CD4-positive, alpha-beta T cell (primary cell): ENCODE measurements around the gene RIT2. TPM values are rescaled to one million over a fixed set of nuclear protein-coding genes. Genes with fewer than 3 reads are reported as not detected.
"Not testable (repeated sequence)": the region's sequence is repeated elsewhere in the genome, so short reads cannot be mapped to it uniquely, and the experiment has no call there.

ENCODE experiments used
- ATAC-seq: fragments of 200-7000 bp; cut with Tn5 transposase; one replicate; pipeline ENCODE4 v1.10.0; 2022; ENCODE audit warnings: mild to moderate bottlenecking; ENCODE audit not compliant: poor library complexity
- CTCF ChIA-PET: fragments of 350-600 bp; sonication (Branson Sonifier 250); formaldehyde crosslinking; loops from one replicate; lab custom pipeline; 2021; ENCODE audit warnings: antibody characterized with exemption, inconsistent platforms; lab: Charles Lee
- POLR2A ChIA-PET: fragments of 350-600 bp; sonication (Branson Sonifier 250); formaldehyde crosslinking; loops from one replicate; lab custom pipeline; 2021; ENCODE audit warnings: antibody characterized with exemption, inconsistent platforms; lab: Charles Lee
- DNase-seq, 14 experiments: peaks; one replicate each; pipeline ENCODE4 v3.0.0-alpha.2; 2013 to 2020; ENCODE audit warnings: mixed read lengths in 2 of 14
- H3K27ac ChIP-seq, 2 donors: one replicate each; pipeline versions ENCODE4 v1.5.1 to v1.7.0; 2013; ENCODE audit warnings: low read length in 2 of 2, low read depth in 1 of 2, mild to moderate bottlenecking in 1 of 2
- H3K27me3 ChIP-seq, 2 experiments: 1 replicate in 1 of 2; 2 replicates in 1 of 2; pipeline versions ENCODE4 v1.6.1 to v1.7.0; 2013; ENCODE audit warnings: low read length in 2 of 2, control low read depth in 1 of 2, mild to moderate bottlenecking in 1 of 2, moderate library complexity in 1 of 2; ENCODE audit not compliant: insufficient read depth in 2 of 2, control insufficient read depth in 1 of 2
- H3K36me3 ChIP-seq: one replicate; pipeline ENCODE4 v1.6.1; 2013; ENCODE audit warnings: low read length, control low read depth; ENCODE audit not compliant: insufficient read depth
- H3K4me1 ChIP-seq: one replicate; pipeline ENCODE4 v1.6.1; 2013; ENCODE audit warnings: low read length, control low read depth; ENCODE audit not compliant: insufficient read depth
- H3K4me3 ChIP-seq: one replicate; pipeline ENCODE4 v1.5.1; 2013; ENCODE audit warnings: mild to moderate bottlenecking, low read length, moderate library complexity
- H3K9me3 ChIP-seq, 2 experiments: 1 replicate in 1 of 2; 2 replicates in 1 of 2; pipeline versions ENCODE4 v1.6.1 to v1.7.0; 2013; ENCODE audit warnings: low read length in 2 of 2, mild to moderate bottlenecking in 2 of 2, control low read depth in 1 of 2, moderate library complexity in 1 of 2; ENCODE audit not compliant: control insufficient read depth in 1 of 2, insufficient read depth in 1 of 2
- H3K27ac Mint-ChIP-seq: one replicate; pipeline ENCODE4 v1.8.0; 2020; ENCODE audit warnings: mixed read lengths
- H3K27me3 Mint-ChIP-seq: one replicate; pipeline ENCODE4 v1.8.0; 2021; ENCODE audit warnings: mixed read lengths
- H3K36me3 Mint-ChIP-seq: one replicate; pipeline ENCODE4 v1.8.0; 2021; ENCODE audit warnings: low read depth, mixed read lengths
- H3K4me1 Mint-ChIP-seq: one replicate; pipeline ENCODE4 v1.8.0; 2021; ENCODE audit warnings: low read depth, mixed read lengths
- H3K4me3 Mint-ChIP-seq: one replicate; pipeline ENCODE4 v1.8.0; 2020; ENCODE audit warnings: mild to moderate bottlenecking, mixed read lengths
- H3K9me3 Mint-ChIP-seq: one replicate; pipeline ENCODE4 v1.8.0; 2020; ENCODE audit warnings: mixed read lengths
- CTCF ChIP-seq: fragments of 200-600 bp; IDR thresholded peaks from one replicate; pipeline ENCODE4 v1.8.0; 2022; ENCODE audit warnings: antibody characterized with exemption, mild to moderate bottlenecking
- intact Hi-C, 2 experiments: fragments of 100-400 bp; cut with DNase I in 1 of 2; cut with micrococcal nuclease in 1 of 2; formaldehyde crosslinking; loops; one replicate each; pipeline versions ENCODE4 v1.15.1 to v1.9.0; 2023 to 2025; cut with DNase I, micrococcal nuclease
- total RNA-seq, 174 experiments: library from RNA in 2 of 174; stranded (reverse) in 2 of 174; gene quantifications; one replicate each; pipeline ENCODE4 v1.2.3 and lab custom pipeline; 2021 to 2026

RIT2 gene
- total RNA-seq, 2 experiments from 2014 or later, result not detected

- no peaks in the 10 kb centered on the region for H3K4me1 ChIP-seq
- intact Hi-C loops, result no loop called here
- no peaks in the 10 kb centered on the region for H3K9me3 Mint-ChIP-seq
- H3K4me3 ChIP-seq, result no peak overlapping the region
- ATAC-seq, result no peak
- CTCF ChIA-PET, result no interaction called here
- TF ChIP-seq CTCF, result no peak
- H3K27me3 ChIP-seq, result no peaks in the 10 kb centered on the region
- H3K27ac Mint-ChIP-seq, result no peak overlapping the region
- no peaks in the 10 kb centered on the region for H3K27me3 Mint-ChIP-seq
- POLR2A ChIA-PET, result no interaction called here
- no peaks in the 10 kb centered on the region for H3K9me3 ChIP-seq
- no peaks in the 10 kb centered on the region for H3K36me3 ChIP-seq
- H3K4me3 Mint-ChIP-seq, result no peak overlapping the region
- H3K36me3 Mint-ChIP-seq, result no peaks in the 10 kb centered on the region
- H3K4me1 Mint-ChIP-seq, result no peaks in the 10 kb centered on the region
- H3K27ac ChIP-seq, result no peak overlapping the region
- DNase-seq, result no peak
These were observed 371.9 kb downstream of the RIT2 start for GRCh38 chr18:42743373-42744138.

- H3K27ac Mint-ChIP-seq, result no peak overlapping the region
- H3K36me3 Mint-ChIP-seq, result no peaks in the 10 kb centered on the region
These were observed 372.5 kb downstream of the RIT2 start for GRCh38 chr18:42742969-42743368.

GRCh38 chr18:42742474-42742873 is 373.0 kb downstream of the RIT2 start:
- Mint-ChIP-seq H3K27ac (no peak overlapping the region), H3K4me3 (no peak overlapping the region), H3K27me3 (no peaks in the 10 kb centered on the region), H3K36me3 (no peaks in the 10 kb centered on the region), H3K9me3 (no peaks in the 10 kb centered on the region), H3K4me1 (no peaks in the 10 kb centered on the region)
- Histone ChIP-seq H3K36me3 (no peaks in the 10 kb centered on the region), H3K27ac (no peak overlapping the region), H3K9me3 (peaks cover 0 to 5% of the 10 kb centered on the region in 2 experiments), H3K4me1 (no peaks in the 10 kb centered on the region), H3K27me3 (no peaks in the 10 kb centered on the region), H3K4me3 (no peak overlapping the region)
- POLR2A ChIA-PET, result no interaction called here
- intact Hi-C loops, result no loop called here
- CTCF ChIA-PET, result interaction anchor here (1.1 kb wide), 1 partner anchor 12 kb away, joined by 3 read pairs; no protein-coding TSS in a partner anchor
- TF ChIP-seq CTCF, result no peak
- ATAC-seq (no peak), DNase-seq (no peak)

More at GRCh38 chr18:42742969-42743368, 372.5 kb downstream of the RIT2 start:
- H3K27me3 Mint-ChIP-seq, result no peaks in the 10 kb centered on the region
- ChIA-PET CTCF (interaction anchor here (1.1 kb wide), 1 partner anchor 13 kb away, joined by 3 read pairs; no protein-coding TSS in a partner anchor), POLR2A (no interaction called here)
- intact Hi-C loops, result no loop called here
- no peak for TF ChIP-seq CTCF
- no peak for DNase-seq
- Histone ChIP-seq H3K9me3 (peaks cover 0 to 5% of the 10 kb centered on the region in 2 experiments), H3K27me3 (no peaks in the 10 kb centered on the region), H3K4me3 (no peak overlapping the region), H3K27ac (no peak overlapping the region), H3K36me3 (no peaks in the 10 kb centered on the region), H3K4me1 (no peaks in the 10 kb centered on the region)
- no peak overlapping the region for H3K4me3 Mint-ChIP-seq
- no peaks in the 10 kb centered on the region for H3K4me1 Mint-ChIP-seq
- H3K9me3 Mint-ChIP-seq, result no peaks in the 10 kb centered on the region
- ATAC-seq, result no peak

DNA sequence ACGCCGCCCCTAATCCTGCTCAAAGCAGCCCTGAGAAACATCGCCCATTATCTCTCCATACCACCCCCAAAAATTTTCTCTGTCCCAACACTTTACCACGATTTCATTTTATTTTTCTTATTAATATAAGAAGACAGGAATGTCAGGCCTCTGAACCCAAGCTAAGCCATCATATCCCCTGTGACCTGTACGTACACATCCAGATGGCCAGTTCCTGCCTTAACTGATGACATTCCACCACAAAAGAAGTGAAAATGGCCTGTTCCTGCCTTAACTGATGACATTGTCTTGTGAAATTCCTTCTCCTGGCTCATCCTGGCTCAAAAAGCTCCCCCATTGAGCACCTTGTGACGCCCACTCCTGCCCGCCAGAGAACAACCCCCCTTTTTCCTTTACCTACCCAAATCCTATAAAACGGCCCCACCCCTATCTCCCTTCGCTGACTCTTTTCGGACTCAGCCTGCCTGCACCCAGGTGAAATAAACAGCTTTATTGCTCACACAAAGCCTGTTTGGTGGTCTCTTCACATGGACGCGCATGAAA is 373.6 kb downstream of the RIT2 start:
- intact Hi-C loops, H3K27me3 Mint-ChIP-seq, H3K4me1 Mint-ChIP-seq, H3K27me3 ChIP-seq, H3K4me1 ChIP-seq, H3K4me3 ChIP-seq, H3K27ac ChIP-seq, H3K36me3 ChIP-seq, ATAC-seq, DNase-seq, H3K9me3 ChIP-seq, H3K36me3 Mint-ChIP-seq, H3K4me3 Mint-ChIP-seq, H3K27ac Mint-ChIP-seq, H3K9me3 Mint-ChIP-seq, POLR2A ChIA-PET: not testable (repeated sequence)
- CTCF ChIA-PET, result interaction anchor here (1.1 kb wide), 1 partner anchor 11 kb away, joined by 3 read pairs; no protein-coding TSS in a partner anchor

- H3K27ac ChIP-seq, intact Hi-C loops, CTCF ChIA-PET, H3K4me3 Mint-ChIP-seq, H3K4me1 ChIP-seq, POLR2A ChIA-PET, H3K36me3 Mint-ChIP-seq, ATAC-seq, H3K4me1 Mint-ChIP-seq, DNase-seq, H3K27me3 Mint-ChIP-seq, H3K4me3 ChIP-seq, H3K36me3 ChIP-seq, H3K9me3 ChIP-seq, H3K27me3 ChIP-seq, H3K9me3 Mint-ChIP-seq, H3K27ac Mint-ChIP-seq: not testable (repeated sequence)
These were observed 374.2 kb downstream of the RIT2 start for GRCh38 chr18:42741299-42741698.
